GM12878 (cell line): ENCODE measurements around the gene COX5A. TPM values are rescaled to one million over a fixed set of nuclear protein-coding genes. Genes with fewer than 3 reads are reported as not detected.

Experiments used
- ATAC-seq: fragments of 200-7000 bp; cut with Tn5 transposase; 3 replicates; pipeline ENCODE4 v1.9.1; 2020; ENCODE audit warnings: mild to moderate bottlenecking, moderate library complexity
- BruUV-seq: library from RNA; stranded (reverse); fragments of 400-500 nt; replicated peaks from 2 replicates; lab custom pipeline; 2021; lab: Mats Ljungman, UMichigan
- CTCF ChIA-PET: fragments of 300-600 bp; sonication (Branson Sonifier 250); formaldehyde crosslinking; extraction: SDS; loops from one replicate; lab custom pipeline; 2021; ENCODE audit warnings: inconsistent platforms; lab: Yijun Ruan, JAX
- POLR2A ChIA-PET: fragments of 350-600 bp; formaldehyde crosslinking; extraction: SDS; loops from one replicate; lab custom pipeline; 2021; ENCODE audit warnings: inconsistent platforms; lab: Charles Lee
- RAD21 ChIA-PET: fragments of 300-600 bp; sonication (Branson Sonifier 250); formaldehyde crosslinking; loops from one replicate; lab custom pipeline; 2023; ENCODE audit warnings: antibody characterized with exemption; ENCODE audit not compliant: unreplicated experiment; lab: Charles Lee
- SMC1A ChIA-PET: fragments of 300-600 bp; sonication (Branson Sonifier 250); formaldehyde crosslinking; loops from one replicate; lab custom pipeline; 2023; ENCODE audit not compliant: unreplicated experiment, uncharacterized antibody; lab: Charles Lee
- DNase-seq: peaks from one replicate; pipeline ENCODE4 v3.0.0-alpha.2; 2011; ENCODE audit warnings: low read depth, low spot score
- FAIRE-seq: peaks from 3 replicates; lab custom pipeline; 2011; peaks lifted over from hg19 to GRCh38; lab: Jason Lieb, UNC
- H2AFZ ChIP-seq: 2 replicates; pipeline ENCODE4 v1.6.0; 2011; ENCODE audit warnings: low read depth, low read length, control low read depth; ENCODE audit not compliant: control insufficient read depth
- H3K27ac ChIP-seq: 2 replicates; pipeline ENCODE4 v1.5.1; 2011; ENCODE audit warnings: control low read depth; ENCODE audit not compliant: control insufficient read depth, insufficient read depth
- H3K27me3 ChIP-seq, 2 experiments: replicated peaks in 1 of 2; 2 replicates each; pipeline versions ENCODE4 v1.6.0 to v1.6.1; 2011; ENCODE audit warnings: low read length in 1 of 2; ENCODE audit not compliant: control insufficient read depth in 2 of 2, insufficient read depth in 2 of 2
- H3K36me3 ChIP-seq, 2 experiments: 2 replicates each; pipeline ENCODE4 v1.5.1; 2011; ENCODE audit warnings: low read length in 1 of 2; ENCODE audit not compliant: control insufficient read depth in 2 of 2, insufficient read depth in 2 of 2
- H3K4me1 ChIP-seq: 2 replicates; pipeline ENCODE4 v1.6.1; 2011; ENCODE audit warnings: mild to moderate bottlenecking, low read length, moderate library complexity, mixed read lengths; ENCODE audit not compliant: control insufficient read depth, insufficient read depth
- H3K4me2 ChIP-seq: 2 replicates; pipeline ENCODE4 v1.6.0; 2011; ENCODE audit warnings: control low read depth; ENCODE audit not compliant: control insufficient read depth, insufficient read depth
- H3K4me3 ChIP-seq: fragments of 200-600 bp; sonication (generic); 2 replicates; pipeline ENCODE4 v1.5.1; 2016
- H3K79me2 ChIP-seq: 2 replicates; pipeline ENCODE4 v1.6.0; 2011; ENCODE audit warnings: low read length; ENCODE audit not compliant: control insufficient read depth, insufficient read depth
- H3K9ac ChIP-seq: 2 replicates; pipeline ENCODE4 v1.8.0; 2011; ENCODE audit warnings: low read length, control low read depth, mixed read lengths; ENCODE audit not compliant: control insufficient read depth, insufficient read depth
- H3K9me3 ChIP-seq: replicated peaks from 3 replicates; pipeline ENCODE4 v1.5.1; 2011; ENCODE audit warnings: mild to moderate bottlenecking, low read length; ENCODE audit not compliant: control insufficient read depth, insufficient read depth
- H4K20me1 ChIP-seq: 2 replicates; pipeline ENCODE4 v1.6.0; 2011; ENCODE audit not compliant: control insufficient read depth, insufficient read depth
- ASH2L ChIP-seq: fragments of 300-600, 200-600 bp; sonication (generic); IDR thresholded peaks from 2 replicates; pipeline ENCODE4 v1.6.1; 2017; ENCODE audit warnings: low read depth, mild to moderate bottlenecking, borderline replicate concordance
- DPF2 ChIP-seq: fragments of 450-650 bp; IDR thresholded peaks from 2 replicates; pipeline ENCODE4 v1.6.1; 2017; ENCODE audit warnings: mild to moderate bottlenecking
- GABPA ChIP-seq: IDR thresholded peaks from 2 replicates; pipeline ENCODE4 v1.6.1; 2014; ENCODE audit warnings: antibody characterized with exemption, low read depth, mild to moderate bottlenecking, inconsistent platforms
- HDAC6 ChIP-seq: fragments of 200-600 bp; sonication (generic); IDR thresholded peaks from one replicate; pipeline ENCODE4 v1.8.0; 2017; ENCODE audit warnings: antibody characterized with exemption; ENCODE audit not compliant: unreplicated experiment
- IKZF1 ChIP-seq: fragments of 450-650 bp; conservative IDR thresholded peaks from 2 replicates; pipeline ENCODE4 v1.6.1; 2017; ENCODE audit warnings: antibody characterized with exemption, mild to moderate bottlenecking
- NKRF ChIP-seq: fragments of 450-650 bp; conservative IDR thresholded peaks from 2 replicates; pipeline ENCODE4 v1.6.1; 2017; ENCODE audit warnings: mild to moderate bottlenecking, moderate library complexity
- PAX5 ChIP-seq: IDR thresholded peaks from 2 replicates; pipeline ENCODE4 v1.6.1; 2011; ENCODE audit warnings: low read depth, low read length, borderline replicate concordance
- POLR2A ChIP-seq: IDR thresholded peaks from 2 replicates; pipeline ENCODE4 v1.6.1; 2011; ENCODE audit warnings: low read depth, mild to moderate bottlenecking, low read length
- STAT1 ChIP-seq: fragments of 450-650 bp; conservative IDR thresholded peaks from 2 replicates; pipeline ENCODE4 v1.6.1; 2014; ENCODE audit warnings: antibody characterized with exemption, mild to moderate bottlenecking
- WGBS: methylation state at CpG from one replicate; pipeline ENCODE4 v1.1.6; 2016; ENCODE audit warnings: low lambda C conversion rate; ENCODE audit not compliant: insufficient replicate concordance, insufficient coverage; ENCODE audit errors: missing lambda C conversion rate; 5-methylcytosine and 5-hydroxymethylcytosine counted together
- in situ Hi-C: fragments of 300-500 bp; cut with MboI; formaldehyde crosslinking; loops from 9 replicates; pipeline ENCODE4 v1.14.3; 2018; ENCODE audit warnings: mixed read lengths
- intact Hi-C: fragments of 100-400 bp; cut with micrococcal nuclease; formaldehyde crosslinking; loops from one replicate; pipeline ENCODE4 v1.14.2; 2022; ENCODE audit not compliant: unreplicated experiment
- polyA plus RNA-seq, 11 experiments: library from polyadenylated mRNA; depleted of rRNA in 4 of 11; unstranded in 6 of 11; stranded (reverse) in 5 of 11; fragments of >200 nt; fragmentation: Nextera tagmentation in 4 of 11; fragmentation: Illumina TruSeq in 1 of 11; extraction: Ambion mirVana in 4 of 11; extraction: Trizol in 1 of 11; gene quantifications; 1 replicate in 1 of 11; 2 replicates in 10 of 11; pipeline versions ENCODE4 v1.2.1 to v1.2.3, GENCODE V29; 2011 to 2016; ENCODE audit warnings: inconsistent platforms in 2 of 11, missing spikeins in 2 of 11, low read depth in 1 of 11
- total RNA-seq, 4 experiments: library from RNA; depleted of rRNA in 3 of 4; stranded (reverse); fragments of >200 nt in 3 of 4; fragmentation: Illumina TruSeq in 1 of 4; extraction: Trizol in 1 of 4; gene quantifications; 2 replicates each; pipeline versions ENCODE4 v1.2.1 to v1.2.3, GENCODE V29; 2013 to 2021

The COX5A gene
- total and polyA plus RNA-seq, 10 of the 15 experiments (the other 5 are each of a cell fraction or from before 2014, with no cell fraction given) = 84.5 to 1,218 (median 392) TPM

- in situ Hi-C loops = no loop called here
- H2AFZ ChIP-seq = peak within 1 kb of the TSS; percentile 69
- TF ChIP-seq HDAC6 (peak; percentile 78), DPF2 (0 out of 2 replicates have a peak, but pooled peaks have one; percentile 47), POLR2A (peak; percentile 76), PAX5 (no peak), NKRF (0 out of 2 replicates have a peak, but pooled peaks have one; percentile 55), GABPA (no peak), ASH2L (no peak), IKZF1 (peak; percentile 38; the same call in 1 of the 2 replicates), STAT1 (no peak)
- peaks cover 8 to 17% of the 10 kb centered on the region in 2 experiments for H3K27me3 ChIP-seq
- RAD21 ChIA-PET = interaction anchor here (0.7 to 1.6 kb wide), 9 partner anchors 9 to 416 kb away, joined by 3 to 4 read pairs (median 3); partner anchors contain the start of genes ARID3B and C15orf39
- H3K27ac ChIP-seq = no peak within 1 kb of the TSS
- no peaks in the 10 kb centered on the region for H3K9me3 ChIP-seq
- DNase-seq (no peak), FAIRE-seq (no peak), ATAC-seq (peak; percentile 94)
- H3K36me3 ChIP-seq = no peaks in the 10 kb centered on the region
- H3K4me2 ChIP-seq = peak within 1 kb of the TSS; percentile 88
- H3K9ac ChIP-seq = peak within 1 kb of the TSS; percentile 32
- peaks cover 30% of the 10 kb centered on the region for H3K4me1 ChIP-seq
- H3K79me2 ChIP-seq = no peaks in the 10 kb centered on the region; the same call in 1 of the 2 replicates
- BruUV-seq = no TSS peak
- POLR2A ChIA-PET = interaction anchor here (0.8 to 1.3 kb wide), 4 partner anchors 11 to 73 kb away, joined by 3 to 5 read pairs (median 4); no protein-coding TSS in a partner anchor
- peak within 1 kb of the TSS; percentile 65 for H3K4me3 ChIP-seq
- CTCF ChIA-PET = interaction anchor here (0.8 to 1.9 kb wide), 6 partner anchors 28 to 72 kb away, joined by 3 to 6 read pairs (median 4); partner anchors contain the start of gene SCAMP5
- intact Hi-C loops = loop anchor here (5.0 kb wide), 2 partner anchors 50 to 245 kb away; partner anchors contain the start of gene C15orf39
- SMC1A ChIA-PET = interaction anchor here (0.6 to 1.3 kb wide), 2 partner anchors 12 to 23 kb away, joined by 3 to 6 read pairs; no protein-coding TSS in a partner anchor
- no peaks in the 10 kb centered on the region for H4K20me1 ChIP-seq
- 2% methylated on average over 75 of the region's 83 CpGs for WGBS
These were observed 19.0 kb upstream of the COX5A start, which contains the start of gene RPP25 for GRCh38 chr15:74956648-74957475. Gene RPP25, minus strand, starts transcription at chr15:74956772. Its CDS starts 189 bp downstream, at chr15:74956583.
